ENCODE measurements around the gene NPAS3. TPM values are rescaled to one million over a fixed set of nuclear protein-coding genes. Genes with fewer than 3 reads are reported as not detected.

NPAS3 gene
- total RNA-seq, 1 donor, result 0.36 TPM

DNA sequence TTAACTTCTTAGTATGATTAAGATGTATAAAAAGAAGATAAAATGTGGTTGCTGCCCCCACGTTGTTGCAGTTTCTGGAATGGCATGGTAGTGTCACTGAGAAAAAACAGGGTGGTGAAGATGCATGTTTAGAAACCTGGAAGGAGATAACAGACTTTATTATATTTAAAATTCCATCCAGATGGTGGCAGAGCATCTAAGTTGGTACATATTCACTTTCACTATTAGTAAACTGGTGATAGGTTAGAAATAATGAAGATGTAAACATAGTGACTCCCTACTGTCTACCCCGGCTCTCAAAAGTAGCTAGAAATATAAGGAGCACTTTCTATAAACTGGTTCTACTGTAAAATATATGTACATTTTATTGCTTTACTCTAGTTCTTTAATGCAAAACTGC is 279.3 kb downstream of the NPAS3 start:
- DNase-seq (ENCODE audit: low read depth), result no peak
- no peak overlapping the region for H3K4me3 ChIP-seq (ENCODE audit: low read depth, low read length)
- TF ChIP-seq CTCF (IDR thresholded peaks at IDR 0.05; ENCODE audit: insufficient read depth, low read length), result no peak

- TF ChIP-seq CTCF (IDR thresholded peaks at IDR 0.05; ENCODE audit: insufficient read depth, low read length), result no peak
- no peak overlapping the region for H3K4me3 ChIP-seq (ENCODE audit: low read depth, low read length)
- no peak for DNase-seq (ENCODE audit: low read depth)
Measured at GRCh38 chr14:33219957-33220356, 281.3 kb downstream of the NPAS3 start.

- no peak for TF ChIP-seq CTCF (IDR thresholded peaks at IDR 0.05; ENCODE audit: insufficient read depth, low read length)
- DNase-seq (ENCODE audit: low read depth), result no peak
- no peak overlapping the region for H3K4me3 ChIP-seq (ENCODE audit: low read depth, low read length)
Measured at GRCh38 chr14:33229269-33229929, 290.7 kb downstream of the NPAS3 start.

DNA sequence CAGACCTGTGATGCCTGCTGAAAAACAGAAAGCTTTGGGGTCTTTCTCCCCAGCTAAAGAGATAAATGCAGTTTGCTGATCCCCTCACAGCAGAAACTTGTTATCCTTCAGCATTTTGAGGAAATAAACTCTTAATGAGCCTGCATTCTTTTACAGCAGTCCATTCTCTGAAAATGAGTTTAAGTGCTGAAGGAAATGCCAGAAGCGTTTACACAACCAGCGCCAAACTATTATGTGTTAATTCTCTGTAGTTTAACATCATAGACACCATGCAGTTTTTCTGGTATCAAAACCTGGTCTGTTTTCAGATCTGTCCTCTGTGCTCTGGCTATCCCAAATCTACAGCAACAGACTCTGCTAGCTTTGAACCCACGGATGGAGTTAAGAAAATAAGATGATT is 291.3 kb downstream of the NPAS3 start:
- no peak for TF ChIP-seq CTCF (IDR thresholded peaks at IDR 0.05; ENCODE audit: insufficient read depth, low read length)
- no peak overlapping the region for H3K4me3 ChIP-seq (ENCODE audit: low read depth, low read length)
- no peak for DNase-seq (ENCODE audit: low read depth)

DNA sequence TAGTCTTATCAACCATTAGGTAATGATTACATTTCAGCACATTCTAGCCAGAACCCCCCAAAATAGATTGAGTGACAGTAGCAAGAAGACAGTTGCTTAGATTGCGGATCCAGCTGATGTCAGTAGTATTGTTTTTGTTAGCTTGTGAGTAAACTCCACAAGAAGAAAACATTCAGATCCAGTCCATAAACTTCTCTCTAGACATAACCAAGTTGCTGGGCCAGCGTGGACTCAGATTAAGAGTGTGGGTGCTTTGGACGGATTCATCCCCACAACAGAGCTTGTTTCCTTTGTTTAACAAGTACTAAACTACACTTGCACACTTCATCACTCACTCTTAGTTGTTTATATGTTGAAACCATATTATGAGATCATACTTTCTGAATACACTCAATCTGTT is 293.4 kb downstream of the NPAS3 start:
- no peak overlapping the region for H3K4me3 ChIP-seq (ENCODE audit: low read depth, low read length)
- DNase-seq (ENCODE audit: low read depth), result no peak
- TF ChIP-seq CTCF (IDR thresholded peaks at IDR 0.05; ENCODE audit: insufficient read depth, low read length), result no peak

DNA sequence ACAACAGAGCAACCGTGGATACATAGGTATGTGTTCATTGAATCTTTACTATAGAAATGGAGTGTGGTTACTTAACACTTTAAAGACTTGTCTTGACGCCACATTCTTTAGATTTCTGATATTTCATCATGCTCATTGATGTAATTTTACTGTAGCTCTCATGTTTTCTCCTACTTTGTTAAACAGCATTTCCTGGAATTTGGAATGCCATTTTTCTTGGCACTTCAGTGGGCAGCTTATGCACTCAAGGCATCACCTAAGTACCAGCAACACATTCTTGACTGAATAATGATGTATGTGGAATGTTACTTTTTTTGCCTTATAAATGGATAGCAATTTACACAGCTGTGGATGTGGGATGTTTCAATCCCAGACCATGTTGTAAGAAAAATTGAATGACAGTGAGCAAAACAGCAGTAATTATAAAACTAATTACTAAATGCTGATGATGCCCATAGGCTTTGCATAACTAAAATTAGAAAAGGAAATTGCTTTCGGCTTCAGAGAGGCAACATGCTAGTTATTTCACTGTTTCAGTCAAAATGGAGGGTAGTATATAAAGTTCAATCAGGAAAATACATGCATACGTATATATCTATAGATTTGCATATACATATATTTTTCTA is 298.5 kb downstream of the NPAS3 start:
- no peak for TF ChIP-seq CTCF (IDR thresholded peaks at IDR 0.05; ENCODE audit: insufficient read depth, low read length)
- H3K4me3 ChIP-seq (ENCODE audit: low read depth, low read length), result no peak overlapping the region
- DNase-seq (ENCODE audit: low read depth), result no peak
